Epithelial cell of alveolus of lung (primary cell): Measurements from ENCODE around the gene MMP24. TPM values are rescaled to one million over a fixed set of nuclear protein-coding genes. Genes with fewer than 3 reads are reported as not detected.

Experiments used
- total RNA-seq: library from RNA; depleted of rRNA; stranded (reverse); fragments of >200 nt; gene quantifications from 2 replicates; pipeline ENCODE4 v1.2.1, GENCODE V29; 2015

Gene MMP24
- 1.8 TPM in 1 of 2 replicates, not detected in the other for total RNA-seq

DNA sequence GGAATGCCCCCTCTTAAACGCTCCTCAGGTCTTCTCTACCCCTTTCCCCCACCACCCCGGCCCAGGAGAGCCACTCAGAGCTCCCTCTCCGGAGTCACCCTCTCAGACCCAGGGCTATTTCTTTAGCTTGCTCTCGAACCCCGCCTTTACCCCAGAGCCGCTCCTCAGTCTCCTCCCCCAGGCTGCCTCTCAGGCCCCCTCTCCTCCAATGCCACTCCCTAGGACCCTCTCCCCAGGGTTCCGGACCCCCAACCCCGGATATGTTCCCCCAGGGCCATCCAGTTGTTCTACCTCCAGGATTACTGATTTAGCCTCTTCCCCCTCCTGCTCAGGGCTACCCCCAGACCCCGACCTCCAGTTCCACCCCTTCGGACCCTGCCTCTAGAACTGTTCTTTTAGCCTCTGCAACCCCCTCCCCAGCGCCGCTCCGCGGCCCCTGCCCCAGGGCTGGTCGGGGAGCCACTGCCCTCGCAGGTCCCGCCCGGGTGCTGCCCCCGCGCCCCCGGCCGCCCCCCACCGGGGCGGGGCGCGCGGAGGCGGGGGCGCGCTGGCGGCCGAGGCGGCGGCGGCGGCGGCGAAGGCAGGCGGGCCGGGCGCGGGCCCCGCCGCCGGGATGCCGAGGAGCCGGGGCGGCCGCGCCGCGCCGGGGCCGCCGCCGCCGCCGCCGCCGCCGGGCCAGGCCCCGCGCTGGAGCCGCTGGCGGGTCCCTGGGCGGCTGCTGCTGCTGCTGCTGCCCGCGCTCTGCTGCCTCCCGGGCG, at the start of gene MMP24:
TSS of gene MMP24 (plus strand) at position 565 of the 758 bp plus-strand sequence. CDS start at position 614, 49 bp downstream.

DNA sequence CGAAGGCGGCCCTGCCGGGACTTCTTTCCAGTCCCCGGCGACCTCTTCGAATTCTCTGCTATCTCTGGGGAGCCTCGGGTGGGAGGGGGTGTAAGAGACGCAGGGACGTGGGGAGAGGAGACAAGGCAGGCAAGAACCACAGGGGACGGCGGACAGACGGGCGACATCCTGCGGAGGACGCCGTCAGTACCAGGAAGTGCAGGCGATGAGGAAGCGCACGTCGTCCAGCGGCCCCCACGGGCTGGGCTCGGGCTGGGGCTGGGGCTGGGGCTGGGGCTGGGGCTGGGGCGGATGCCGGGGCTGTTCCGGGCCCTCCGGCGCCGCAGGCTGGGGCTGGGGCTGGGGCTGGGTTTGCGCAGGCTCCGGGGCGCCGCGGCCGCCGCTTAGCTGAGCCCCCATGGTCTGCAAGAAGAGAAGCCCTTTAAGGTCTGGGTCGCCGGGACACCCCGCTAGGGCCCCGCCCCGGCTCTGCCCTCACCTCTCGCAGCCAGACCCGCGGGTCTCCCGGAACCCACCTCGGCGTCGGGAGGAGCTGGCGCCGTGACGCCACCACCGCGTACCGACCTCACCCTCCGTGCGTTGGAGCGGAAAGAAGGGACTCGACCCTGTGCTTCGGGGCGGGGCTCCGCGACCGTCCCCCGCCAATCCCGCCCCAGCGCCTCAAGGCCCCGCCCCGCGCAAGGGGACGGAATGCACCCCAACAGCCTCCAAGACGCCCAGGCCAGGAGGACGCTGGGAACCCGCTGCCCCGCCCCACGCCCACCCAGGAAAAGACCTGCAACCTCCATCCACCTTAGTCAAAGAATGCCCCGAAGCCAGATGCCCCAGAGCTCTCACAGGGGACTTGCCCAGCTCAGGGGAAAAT, 51.3 kb downstream of the MMP24 start, which contains the start of gene MMP24OS:
TSS of gene MMP24OS (minus strand) at position 592 of the 865 bp plus-strand sequence. CDS start at position 399, 193 bp downstream.

DNA sequence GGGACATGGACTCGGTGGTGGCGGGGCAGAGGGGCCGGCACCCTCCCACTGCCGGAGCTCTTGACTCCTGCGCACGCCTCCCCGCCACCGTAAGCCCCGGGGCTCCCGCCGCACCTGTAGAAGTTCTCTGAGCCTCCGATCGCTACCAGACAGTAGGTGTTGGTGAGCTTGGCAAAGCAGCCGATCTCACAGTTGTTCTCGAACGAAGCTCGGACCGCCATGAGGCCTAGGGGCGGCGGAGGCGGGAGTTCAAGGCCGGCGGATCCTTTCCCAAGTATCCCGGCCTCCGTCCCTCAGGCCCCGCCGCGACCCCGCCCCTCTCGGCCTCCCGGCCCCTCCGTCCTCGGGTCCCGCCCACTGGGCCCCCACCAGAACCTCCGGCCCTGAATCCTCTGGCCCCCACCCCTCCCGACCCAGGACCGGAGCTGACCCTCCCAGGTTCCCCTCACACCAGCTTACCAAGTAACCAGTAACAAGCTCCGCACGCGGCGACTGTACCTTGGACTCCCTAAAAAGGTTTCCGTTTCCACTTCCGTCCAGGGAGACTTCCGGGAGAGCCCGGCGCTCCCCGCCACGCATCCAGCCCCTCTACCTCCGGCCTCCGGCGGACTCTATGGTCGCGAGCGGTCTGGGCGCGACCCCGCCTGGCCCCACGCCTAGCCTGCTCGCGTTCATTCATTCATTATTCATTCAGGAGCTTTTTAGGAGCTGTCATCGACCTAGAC, 57.9 kb downstream of the MMP24 start, which contains the start of gene EIF6:
TSS of gene EIF6 (minus strand) at position 506 of the 725 bp plus-strand sequence. CDS start at position 221, 285 bp downstream.

DNA sequence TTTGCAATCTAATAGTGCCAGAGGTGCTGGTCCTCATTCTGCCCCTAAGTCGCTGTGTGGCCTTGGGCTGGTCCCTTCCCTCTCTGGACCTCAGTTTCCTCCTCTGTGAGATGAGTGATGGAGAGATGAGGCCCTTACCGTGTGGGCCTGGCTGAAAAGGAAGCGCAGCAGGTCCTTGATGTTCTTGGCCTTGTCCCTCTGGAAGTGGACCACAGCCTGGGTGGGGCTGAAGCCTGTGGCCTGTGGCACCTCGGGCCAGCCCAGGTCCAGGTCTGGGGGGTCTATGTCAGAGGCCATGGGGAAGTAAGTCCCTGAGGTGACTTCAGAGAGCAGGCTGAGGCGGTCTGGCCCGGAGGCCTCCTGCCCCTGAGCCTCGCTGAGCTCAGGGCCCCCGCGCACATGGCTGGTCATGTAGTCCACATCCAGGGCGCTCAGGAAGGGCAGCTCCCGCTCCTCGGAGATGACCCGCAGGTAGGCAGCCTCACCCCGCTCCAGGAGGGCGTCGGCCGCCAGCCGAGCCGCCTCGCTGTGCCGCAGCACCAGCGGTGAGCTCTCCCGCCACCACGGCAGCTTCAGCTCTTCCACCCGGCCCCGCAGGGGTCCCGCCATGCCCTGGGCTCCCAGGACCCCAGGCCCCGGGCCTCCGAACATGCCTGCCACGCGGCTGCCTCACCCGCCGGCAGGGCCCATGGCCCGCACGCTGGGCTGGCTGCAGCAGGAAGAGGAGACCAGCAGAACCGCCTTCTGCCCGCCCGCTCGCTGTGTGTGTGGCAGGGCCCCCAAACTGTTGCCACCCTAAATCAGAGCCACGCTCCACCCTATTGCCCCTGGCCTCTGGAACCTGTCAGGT, 65.4 kb downstream of the MMP24 start, which contains the start of gene FAM83C:
TSS of gene FAM83C (minus strand) at position 772 of the 850 bp plus-strand sequence. CDS start at position 651, 121 bp downstream.

Other genes with a start within 250 kb of the MMP24 start
- 57.4 and 78.5 TPM in 2 replicates for gene TRPC4AP, start 133.9 kb upstream of the MMP24 start, total RNA-seq
- gene EDEM2, start 79.4 kb upstream of the MMP24 start, total RNA-seq = 23.8 and 36.5 TPM in 2 replicates
- gene PROCR, start 54.6 kb upstream of the MMP24 start, total RNA-seq = 80.6 and 95.7 TPM in 2 replicates
- gene MMP24OS, start 51.4 kb downstream of the MMP24 start, total RNA-seq = 31.9 and 36.7 TPM in 2 replicates
- 75.5 and 190 TPM in 2 replicates for gene EIF6, start 58.1 kb downstream of the MMP24 start, total RNA-seq
- not detected in 2 replicates for gene FAM83C, start 65.7 kb downstream of the MMP24 start, total RNA-seq
- gene UQCC1, start 185.3 kb downstream of the MMP24 start, total RNA-seq = 24.0 and 45.8 TPM in 2 replicates
- gene GDF5, start 211.5 kb downstream of the MMP24 start, total RNA-seq = 1.7 and 4.3 TPM in 2 replicates
- 16.5 and 20.8 TPM in 2 replicates for gene CEP250, start 228.9 kb downstream of the MMP24 start, total RNA-seq